ENCODE data around the gene ZBTB20. TPM values are rescaled to one million over a fixed set of nuclear protein-coding genes. Genes with fewer than 3 reads are reported as not detected.

The ZBTB20 gene
- total and polyA plus RNA-seq, 2 donors (not counting 1 experiment from before 2014, with no cell fraction given), result 4.0 to 22.5 TPM

DNA sequence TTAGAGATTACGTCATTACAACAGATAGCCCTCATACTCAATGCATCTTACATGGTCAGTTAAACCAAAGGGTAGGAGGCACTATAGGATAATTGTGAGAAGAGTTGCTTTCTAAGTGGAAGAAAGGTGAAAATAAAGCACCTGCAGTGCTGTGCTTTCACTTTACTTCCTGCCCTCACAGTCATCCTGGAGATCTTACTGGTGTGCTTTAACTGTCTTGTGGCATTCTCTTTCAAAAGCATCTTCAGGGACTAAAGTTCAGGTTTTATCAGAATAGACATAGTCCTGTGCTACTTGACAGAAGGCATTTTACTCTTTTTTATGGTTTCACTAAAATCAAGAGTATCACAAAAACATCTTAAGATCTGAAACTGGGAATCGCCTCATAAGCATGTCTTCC is 286.6 kb downstream of the ZBTB20 start:
- no peaks in the 10 kb centered on the region for H3K9me3 ChIP-seq (ENCODE audit: control insufficient read depth, insufficient read depth, low read depth, low read length)
- no peak for DNase-seq (ENCODE audit: low read depth in 2 of 2)
- no peak overlapping the region for H3K4me2 ChIP-seq (ENCODE audit: extremely low read depth, insufficient read depth, low read length)
- no peaks in the 10 kb centered on the region for H3K36me3 ChIP-seq (ENCODE audit: control insufficient read depth, insufficient read depth, low read length)
- H3K27ac ChIP-seq (ENCODE audit: insufficient read depth, low read length), result no peak overlapping the region
- H4K20me1 ChIP-seq (ENCODE audit: control insufficient read depth, extremely low read depth, insufficient read depth, low read length), result no peaks in the 10 kb centered on the region
- no peak overlapping the region for H2AFZ ChIP-seq (ENCODE audit: low read length)
- H3K9ac ChIP-seq (ENCODE audit: insufficient read depth, low read length), result no peak overlapping the region
- no peaks in the 10 kb centered on the region for H3K79me2 ChIP-seq (ENCODE audit: control insufficient read depth, insufficient read depth, low read length)
- H3K4me3 ChIP-seq (replicated peaks in 1 of 4; ENCODE audit: control extremely low read depth in 1 of 4, insufficient read depth in 1 of 4, low read depth in 3 of 4, low read length in 4 of 4), result no peak overlapping the region
- TF ChIP-seq, protein P1, sequence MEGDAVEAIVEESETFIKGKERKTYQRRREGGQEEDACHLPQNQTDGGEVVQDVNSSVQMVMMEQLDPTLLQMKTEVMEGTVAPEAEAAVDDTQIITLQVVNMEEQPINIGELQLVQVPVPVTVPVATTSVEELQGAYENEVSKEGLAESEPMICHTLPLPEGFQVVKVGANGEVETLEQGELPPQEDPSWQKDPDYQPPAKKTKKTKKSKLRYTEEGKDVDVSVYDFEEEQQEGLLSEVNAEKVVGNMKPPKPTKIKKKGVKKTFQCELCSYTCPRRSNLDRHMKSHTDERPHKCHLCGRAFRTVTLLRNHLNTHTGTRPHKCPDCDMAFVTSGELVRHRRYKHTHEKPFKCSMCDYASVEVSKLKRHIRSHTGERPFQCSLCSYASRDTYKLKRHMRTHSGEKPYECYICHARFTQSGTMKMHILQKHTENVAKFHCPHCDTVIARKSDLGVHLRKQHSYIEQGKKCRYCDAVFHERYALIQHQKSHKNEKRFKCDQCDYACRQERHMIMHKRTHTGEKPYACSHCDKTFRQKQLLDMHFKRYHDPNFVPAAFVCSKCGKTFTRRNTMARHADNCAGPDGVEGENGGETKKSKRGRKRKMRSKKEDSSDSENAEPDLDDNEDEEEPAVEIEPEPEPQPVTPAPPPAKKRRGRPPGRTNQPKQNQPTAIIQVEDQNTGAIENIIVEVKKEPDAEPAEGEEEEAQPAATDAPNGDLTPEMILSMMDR (conservative IDR thresholded peaks at IDR 0.05 in 1 of 2, IDR thresholded peaks at IDR 0.05 in 1 of 2; ENCODE audit: low read depth in 1 of 2, low read length in 2 of 2), result no peak
- TF ChIP-seq EZH2 (IDR thresholded peaks at IDR 0.05; ENCODE audit: low read length, missing control alignments), result no peak
- H3K4me1 ChIP-seq (ENCODE audit: control insufficient read depth, extremely low read depth, insufficient read depth, low read length), result no peaks in the 10 kb centered on the region
- no peaks in the 10 kb centered on the region for H3K27me3 ChIP-seq (ENCODE audit: control insufficient read depth, insufficient read depth, low read length)

GRCh38 chr3:114858329-114858728 is 288.8 kb downstream of the ZBTB20 start:
- Histone ChIP-seq H2AFZ (ENCODE audit: low read length) (no peak overlapping the region), H3K4me3 (replicated peaks in 1 of 4; ENCODE audit: control extremely low read depth in 1 of 4, insufficient read depth in 1 of 4, low read depth in 3 of 4, low read length in 4 of 4) (no peak overlapping the region), H3K4me1 (ENCODE audit: control insufficient read depth, extremely low read depth, insufficient read depth, low read length) (no peaks in the 10 kb centered on the region), H3K9me3 (ENCODE audit: control insufficient read depth, insufficient read depth, low read depth, low read length) (no peaks in the 10 kb centered on the region), H3K27ac (ENCODE audit: insufficient read depth, low read length) (no peak overlapping the region), H3K9ac (ENCODE audit: insufficient read depth, low read length) (no peak overlapping the region), H3K36me3 (ENCODE audit: control insufficient read depth, insufficient read depth, low read length) (no peaks in the 10 kb centered on the region), H3K27me3 (ENCODE audit: control insufficient read depth, insufficient read depth, low read length) (no peaks in the 10 kb centered on the region), H3K79me2 (ENCODE audit: control insufficient read depth, insufficient read depth, low read length) (no peaks in the 10 kb centered on the region), H3K4me2 (ENCODE audit: extremely low read depth, insufficient read depth, low read length) (no peak overlapping the region), H4K20me1 (ENCODE audit: control insufficient read depth, extremely low read depth, insufficient read depth, low read length) (no peaks in the 10 kb centered on the region)
- no peak for DNase-seq (ENCODE audit: low read depth in 2 of 2)
- TF ChIP-seq, protein P1 (conservative IDR thresholded peaks at IDR 0.05 in 1 of 2, IDR thresholded peaks at IDR 0.05 in 1 of 2; ENCODE audit: low read depth in 1 of 2, low read length in 2 of 2), result no peak
- TF ChIP-seq EZH2 (IDR thresholded peaks at IDR 0.05; ENCODE audit: low read length, missing control alignments), result no peak

DNA sequence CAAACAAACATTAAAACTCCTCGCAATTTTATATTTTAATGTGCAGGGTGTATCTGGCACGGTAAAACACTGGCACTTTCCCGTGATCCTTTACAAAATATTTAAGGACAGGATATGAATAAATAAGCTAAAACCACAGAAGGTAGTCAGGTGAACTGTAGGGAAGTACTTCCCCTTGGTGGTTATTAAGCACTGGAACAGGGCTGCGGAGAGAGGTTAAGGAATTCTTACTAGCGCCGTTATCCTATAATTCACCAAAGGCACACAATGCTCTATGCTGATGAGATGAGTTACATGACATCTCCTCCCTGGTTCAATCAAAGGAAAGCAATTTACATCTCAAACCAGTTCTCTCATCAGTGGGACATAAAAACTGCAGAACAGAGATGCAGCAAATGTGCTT is 289.8 kb downstream of the ZBTB20 start:
- Histone ChIP-seq H3K9ac (ENCODE audit: insufficient read depth, low read length) (no peak overlapping the region), H3K27ac (ENCODE audit: insufficient read depth, low read length) (no peak overlapping the region), H2AFZ (ENCODE audit: low read length) (no peak overlapping the region), H3K4me3 (replicated peaks in 1 of 4; ENCODE audit: control extremely low read depth in 1 of 4, insufficient read depth in 1 of 4, low read depth in 3 of 4, low read length in 4 of 4) (no peak overlapping the region), H3K4me2 (ENCODE audit: extremely low read depth, insufficient read depth, low read length) (no peak overlapping the region), H3K36me3 (ENCODE audit: control insufficient read depth, insufficient read depth, low read length) (no peaks in the 10 kb centered on the region), H3K27me3 (ENCODE audit: control insufficient read depth, insufficient read depth, low read length) (no peaks in the 10 kb centered on the region), H3K4me1 (ENCODE audit: control insufficient read depth, extremely low read depth, insufficient read depth, low read length) (no peaks in the 10 kb centered on the region), H3K9me3 (ENCODE audit: control insufficient read depth, insufficient read depth, low read depth, low read length) (no peaks in the 10 kb centered on the region), H3K79me2 (ENCODE audit: control insufficient read depth, insufficient read depth, low read length) (no peaks in the 10 kb centered on the region), H4K20me1 (ENCODE audit: control insufficient read depth, extremely low read depth, insufficient read depth, low read length) (no peaks in the 10 kb centered on the region)
- TF ChIP-seq, protein P1 (conservative IDR thresholded peaks at IDR 0.05 in 1 of 2, IDR thresholded peaks at IDR 0.05 in 1 of 2; ENCODE audit: low read depth in 1 of 2, low read length in 2 of 2), result no peak
- no peak for TF ChIP-seq EZH2 (IDR thresholded peaks at IDR 0.05; ENCODE audit: low read length, missing control alignments)
- no peak for DNase-seq (ENCODE audit: low read depth in 2 of 2)
